Endodermal cell (in vitro differentiated cells): ENCODE data around the gene NOC4L. TPM values are rescaled to one million over a fixed set of nuclear protein-coding genes. Genes with fewer than 3 reads are reported as not detected.

ENCODE experiments used
- DNase-seq: peaks from one replicate; pipeline ENCODE4 v3.0.0-alpha.2; 2017
- H3K27ac ChIP-seq: 2 replicates; pipeline ENCODE4 v1.5.1; 2013; ENCODE audit warnings: mild to moderate bottlenecking, low read depth, low read length, moderate library complexity
- H3K27me3 ChIP-seq: 2 replicates; pipeline ENCODE4 v1.6.1; 2013; ENCODE audit warnings: mild to moderate bottlenecking, low read length, moderate library complexity; ENCODE audit not compliant: insufficient read depth, control insufficient read depth, poor library complexity, severe bottlenecking
- H3K36me3 ChIP-seq: 2 replicates; pipeline ENCODE4 v1.7.0; 2013; ENCODE audit warnings: mild to moderate bottlenecking, low read length, moderate library complexity; ENCODE audit not compliant: control insufficient read depth, insufficient read depth
- H3K4me1 ChIP-seq: one replicate; pipeline ENCODE4 v1.7.0; 2013; ENCODE audit warnings: low read length; ENCODE audit not compliant: control insufficient read depth, insufficient read depth
- H3K4me3 ChIP-seq: 2 replicates; pipeline ENCODE4 v1.5.1; 2013; ENCODE audit warnings: mild to moderate bottlenecking, low read length, moderate library complexity
- H3K9ac ChIP-seq: 2 replicates; pipeline ENCODE4 v1.6.1; 2013; ENCODE audit warnings: mild to moderate bottlenecking, low read length, moderate library complexity; ENCODE audit not compliant: poor library complexity, severe bottlenecking; ENCODE audit errors: extremely low read depth
- H3K9me3 ChIP-seq: 2 replicates; pipeline ENCODE4 v1.6.1; 2013; ENCODE audit warnings: mild to moderate bottlenecking, low read length, moderate library complexity; ENCODE audit not compliant: control insufficient read depth
- H3K27ac Mint-ChIP-seq: 2 replicates; pipeline ENCODE4 v1.8.0; 2020; ENCODE audit warnings: mixed read lengths
- H3K27me3 Mint-ChIP-seq: 2 replicates; pipeline ENCODE4 v1.8.0; 2021; ENCODE audit warnings: mild to moderate bottlenecking, mixed read lengths; ENCODE audit not compliant: insufficient read depth
- H3K36me3 Mint-ChIP-seq: 2 replicates; pipeline ENCODE4 v1.8.0; 2020; ENCODE audit warnings: low read depth, mixed read lengths
- H3K4me1 Mint-ChIP-seq: 2 replicates; pipeline ENCODE4 v1.8.0; 2020; ENCODE audit warnings: mixed read lengths
- H3K4me3 Mint-ChIP-seq: 2 replicates; pipeline ENCODE4 v1.8.0; 2020; ENCODE audit warnings: mild to moderate bottlenecking, moderate library complexity, mixed read lengths
- H3K9me3 Mint-ChIP-seq: 2 replicates; pipeline ENCODE4 v1.8.0; 2020; ENCODE audit warnings: mild to moderate bottlenecking, mixed read lengths
- WGBS, 2 experiments: methylation state at CpG; one replicate each; pipeline versions ENCODE4 v1.1.5 to v1.1.7; 2013; ENCODE audit warnings: missing lambda C conversion rate in 2 of 2, mixed read lengths in 1 of 2; ENCODE audit not compliant: insufficient coverage in 1 of 2, insufficient read length in 1 of 2; 5-methylcytosine and 5-hydroxymethylcytosine counted together
- total RNA-seq, 2 donors: library from RNA; stranded (reverse); fragmentation: NEBNext Ultra II Directional in 1 of 2; extraction: Animal tissue kit (Norgen Biotek cat#: 25700) in 1 of 2; gene quantifications; 2 replicates in 1 of 2; 3 replicates in 1 of 2; pipeline ENCODE4 v1.2.1, GENCODE V29; 2021
- TF ChIP-seq, protein P1 (sequence below): fragments of 200-600 bp; sonication (generic); conservative IDR thresholded peaks from 2 replicates; pipeline ENCODE4 v1.5.0; 2021; ENCODE audit warnings: antibody characterized with exemption, mild to moderate bottlenecking

Gene NOC4L
- total RNA-seq, 2 donors from 2014 or later = 22.7 to 32.7 TPM

DNA sequence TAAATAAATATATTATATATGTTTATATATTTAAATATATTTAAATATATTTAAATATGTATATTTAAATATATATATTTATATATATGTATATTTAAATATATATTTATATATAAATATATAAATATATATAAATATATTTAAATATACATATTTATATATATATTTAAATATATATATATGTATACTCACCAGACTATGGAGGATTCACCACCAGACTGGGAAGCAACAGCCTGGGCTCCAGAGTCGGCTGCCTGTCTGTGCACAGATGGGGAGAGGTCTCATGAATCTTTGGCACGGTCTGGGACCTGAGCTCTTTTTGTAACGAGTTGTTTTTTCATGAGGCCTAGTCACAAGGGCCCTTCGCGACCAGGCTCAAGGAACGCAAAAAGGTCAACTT is 21.3 kb downstream of the NOC4L start:
- Mint-ChIP-seq H3K36me3 (no peaks in the 10 kb centered on the region), H3K4me3 (no peak overlapping the region), H3K27me3 (peaks cover 25% of the 10 kb centered on the region), H3K9me3 (peaks cover 2% of the 10 kb centered on the region), H3K27ac (no peak overlapping the region), H3K4me1 (no peaks in the 10 kb centered on the region)
- no peak overlapping the region for H3K9ac ChIP-seq
- no peak for DNase-seq
- H3K4me3 ChIP-seq = no peak overlapping the region
- no peaks in the 10 kb centered on the region for H3K27me3 ChIP-seq
- no peaks in the 10 kb centered on the region for H3K4me1 ChIP-seq
- 93 to 100% methylated on average over 6 of the region's 6 CpGs for WGBS, 2 experiments
- H3K9me3 ChIP-seq = no peaks in the 10 kb centered on the region
- H3K36me3 ChIP-seq = no peaks in the 10 kb centered on the region
- TF ChIP-seq, protein P1, sequence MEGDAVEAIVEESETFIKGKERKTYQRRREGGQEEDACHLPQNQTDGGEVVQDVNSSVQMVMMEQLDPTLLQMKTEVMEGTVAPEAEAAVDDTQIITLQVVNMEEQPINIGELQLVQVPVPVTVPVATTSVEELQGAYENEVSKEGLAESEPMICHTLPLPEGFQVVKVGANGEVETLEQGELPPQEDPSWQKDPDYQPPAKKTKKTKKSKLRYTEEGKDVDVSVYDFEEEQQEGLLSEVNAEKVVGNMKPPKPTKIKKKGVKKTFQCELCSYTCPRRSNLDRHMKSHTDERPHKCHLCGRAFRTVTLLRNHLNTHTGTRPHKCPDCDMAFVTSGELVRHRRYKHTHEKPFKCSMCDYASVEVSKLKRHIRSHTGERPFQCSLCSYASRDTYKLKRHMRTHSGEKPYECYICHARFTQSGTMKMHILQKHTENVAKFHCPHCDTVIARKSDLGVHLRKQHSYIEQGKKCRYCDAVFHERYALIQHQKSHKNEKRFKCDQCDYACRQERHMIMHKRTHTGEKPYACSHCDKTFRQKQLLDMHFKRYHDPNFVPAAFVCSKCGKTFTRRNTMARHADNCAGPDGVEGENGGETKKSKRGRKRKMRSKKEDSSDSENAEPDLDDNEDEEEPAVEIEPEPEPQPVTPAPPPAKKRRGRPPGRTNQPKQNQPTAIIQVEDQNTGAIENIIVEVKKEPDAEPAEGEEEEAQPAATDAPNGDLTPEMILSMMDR = no peak
- no peak overlapping the region for H3K27ac ChIP-seq

DNA sequence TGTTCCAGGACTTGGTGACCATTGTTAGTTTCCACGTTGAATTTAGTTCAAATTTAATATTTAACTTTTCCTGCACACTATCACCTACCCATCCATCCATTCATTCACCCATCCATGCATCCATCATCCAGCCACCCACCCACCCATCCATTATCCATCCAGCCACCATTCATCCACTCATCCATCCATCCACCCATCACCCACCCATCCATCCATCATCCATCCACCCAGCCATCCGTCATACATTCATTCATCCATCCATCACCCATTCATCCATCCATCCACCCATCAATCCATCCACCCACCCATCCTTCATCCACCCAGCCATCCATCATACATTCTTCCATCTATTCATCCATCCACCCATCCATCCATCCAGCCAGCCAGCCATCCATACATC is 21.8 kb downstream of the NOC4L start:
- Histone ChIP-seq H3K4me3 (no peak overlapping the region), H3K27me3 (no peaks in the 10 kb centered on the region), H3K9ac (no peak overlapping the region), H3K27ac (no peak overlapping the region), H3K9me3 (no peaks in the 10 kb centered on the region), H3K36me3 (no peaks in the 10 kb centered on the region), H3K4me1 (no peaks in the 10 kb centered on the region)
- H3K4me1 Mint-ChIP-seq = no peaks in the 10 kb centered on the region
- H3K4me3 Mint-ChIP-seq = no peak overlapping the region
- no peak for DNase-seq
- peaks cover 2% of the 10 kb centered on the region for H3K9me3 Mint-ChIP-seq
- no peak overlapping the region for H3K27ac Mint-ChIP-seq
- H3K36me3 Mint-ChIP-seq = no peaks in the 10 kb centered on the region
- 81 to 95% methylated on average over 2 of the region's 2 CpGs for WGBS, 2 experiments
- TF ChIP-seq, protein P1 = no peak
- peaks cover 25% of the 10 kb centered on the region for H3K27me3 Mint-ChIP-seq

DNA sequence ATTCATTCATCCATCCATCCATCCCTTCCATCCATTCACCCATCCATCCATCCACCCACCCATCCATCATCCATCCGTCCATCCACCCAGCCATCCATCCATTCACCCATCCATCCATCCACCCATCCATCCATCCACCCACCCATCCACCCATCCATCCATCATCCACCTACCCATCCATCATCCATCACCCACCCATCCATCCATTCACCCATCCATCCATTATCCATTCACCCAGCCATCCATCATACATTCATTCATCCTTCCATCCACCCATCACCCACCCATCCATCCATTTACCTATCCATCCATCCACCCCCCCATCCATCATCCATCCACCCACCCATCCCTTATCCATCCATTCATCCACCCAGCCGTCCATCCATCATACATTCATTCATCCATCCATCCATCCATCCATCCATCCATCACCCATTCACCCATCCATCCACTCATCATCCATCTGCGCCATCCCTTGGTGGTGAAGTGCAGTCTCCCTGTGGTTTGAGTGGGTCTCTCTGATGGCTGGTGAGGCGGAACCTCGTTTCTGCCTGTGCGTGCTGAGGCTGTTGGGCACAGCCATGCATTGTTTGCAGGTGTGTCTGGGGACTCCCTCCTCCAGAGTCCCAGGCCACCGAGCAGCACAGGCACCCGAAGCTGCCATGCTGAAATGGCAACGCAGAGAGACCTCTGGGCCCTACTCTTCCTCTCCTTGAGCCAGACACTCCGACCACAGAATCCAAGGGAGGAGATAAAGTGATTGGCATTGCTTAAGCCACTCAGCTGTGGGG is 22.7 kb downstream of the NOC4L start:
- Histone ChIP-seq H3K4me1 (no peaks in the 10 kb centered on the region), H3K9me3 (no peaks in the 10 kb centered on the region), H3K27me3 (no peaks in the 10 kb centered on the region), H3K4me3 (no peak overlapping the region), H3K9ac (no peak overlapping the region), H3K27ac (no peak overlapping the region), H3K36me3 (no peaks in the 10 kb centered on the region)
- 87 to 90% methylated on average over 6 to 10 of the region's 10 CpGs for WGBS, 2 experiments
- TF ChIP-seq, protein P1 = no peak
- H3K9me3 Mint-ChIP-seq = peaks cover 2% of the 10 kb centered on the region
- no peak for DNase-seq
- H3K4me1 Mint-ChIP-seq = no peaks in the 10 kb centered on the region
- no peaks in the 10 kb centered on the region for H3K36me3 Mint-ChIP-seq
- no peak overlapping the region for H3K27ac Mint-ChIP-seq
- H3K4me3 Mint-ChIP-seq = no peak overlapping the region
- peaks cover 23% of the 10 kb centered on the region for H3K27me3 Mint-ChIP-seq
